Lower leg skin (tissue), 3 donors: ENCODE measurements around the gene ATOH8.

Source experiments
- CTCF ChIP-seq, 3 donors: fragments of 450-650 bp; IDR thresholded peaks; one replicate each; pipeline ENCODE4 v1.5.1; 2016; ENCODE audit warnings: antibody characterized with exemption in 3 of 3, mild to moderate bottlenecking in 3 of 3, moderate library complexity in 2 of 3
- POLR2A ChIP-seq, 2 donors: fragments of 450-650 bp; IDR thresholded peaks; one replicate each; pipeline ENCODE4 v1.6.1; 2016 to 2017; ENCODE audit warnings: antibody characterized with exemption in 2 of 2, mild to moderate bottlenecking in 1 of 2, moderate library complexity in 1 of 2

- TF ChIP-seq POLR2A (IDR thresholded peaks at IDR 0.05) (no peak), CTCF (IDR thresholded peaks at IDR 0.05) (no peak)
Measured at GRCh38 chr2:85748985-85749875, 4.6 kb upstream of the ATOH8 start.
